Measurements from ENCODE around the gene ANKRD50.

Gene ANKRD50

GRCh38 chr4:124694946-124695598 lies 17.5 kb downstream of the ANKRD50 start:
- H3K4me3 ChIP-seq, result no peak overlapping the region
- no peak overlapping the region for H3K27ac ChIP-seq
- TF ChIP-seq CTCF (IDR thresholded peaks at IDR 0.05), result no peak
- DNase-seq (ENCODE audit: low spot score), result no peak

DNA sequence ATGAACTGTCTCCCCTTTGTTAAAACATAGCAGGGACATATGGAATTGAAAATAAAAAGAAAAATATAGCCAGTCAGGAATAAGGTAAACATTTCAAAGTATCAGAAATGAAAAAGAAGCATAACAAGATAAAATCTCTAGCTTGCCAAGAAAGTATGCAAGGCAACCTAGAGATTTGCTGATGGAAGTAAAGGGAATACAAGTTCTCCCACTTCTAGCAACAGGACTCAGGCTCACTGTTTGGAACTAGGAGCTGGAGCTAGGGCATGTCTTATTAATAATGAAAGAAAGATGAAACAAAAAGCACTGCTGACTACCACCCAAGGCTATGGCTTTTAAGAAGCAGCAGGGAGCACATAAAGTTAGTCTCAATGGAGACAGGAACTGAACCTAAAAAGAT lies 18.2 kb downstream of the ANKRD50 start:
- DNase-seq (ENCODE audit: low spot score), result no peak
- H3K27ac ChIP-seq, result no peak overlapping the region
- no peak for TF ChIP-seq CTCF (IDR thresholded peaks at IDR 0.05)
- H3K4me3 ChIP-seq, result no peak overlapping the region

DNA sequence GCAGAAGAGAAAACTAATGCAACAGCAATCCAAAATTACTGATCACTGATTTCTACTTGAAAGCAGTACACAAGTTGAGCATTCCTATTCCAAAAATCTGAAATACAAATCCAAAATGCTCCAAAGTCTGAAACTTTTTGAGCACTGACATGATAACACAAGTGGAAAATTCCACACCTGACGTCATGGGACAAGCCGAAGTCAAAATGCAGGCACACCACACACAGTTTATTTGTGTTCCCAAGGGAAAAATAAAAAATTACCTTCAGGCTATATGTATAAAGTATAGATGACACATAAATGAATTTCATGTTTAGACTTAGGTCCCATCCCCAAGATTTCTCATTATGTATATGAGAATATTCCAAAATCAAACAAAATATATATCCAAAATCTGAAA lies 20.7 kb downstream of the ANKRD50 start:
- no peak for TF ChIP-seq CTCF (IDR thresholded peaks at IDR 0.05)
- no peak for DNase-seq (ENCODE audit: low spot score)
- H3K27ac ChIP-seq, result no peak overlapping the region
- H3K4me3 ChIP-seq, result no peak overlapping the region

DNA sequence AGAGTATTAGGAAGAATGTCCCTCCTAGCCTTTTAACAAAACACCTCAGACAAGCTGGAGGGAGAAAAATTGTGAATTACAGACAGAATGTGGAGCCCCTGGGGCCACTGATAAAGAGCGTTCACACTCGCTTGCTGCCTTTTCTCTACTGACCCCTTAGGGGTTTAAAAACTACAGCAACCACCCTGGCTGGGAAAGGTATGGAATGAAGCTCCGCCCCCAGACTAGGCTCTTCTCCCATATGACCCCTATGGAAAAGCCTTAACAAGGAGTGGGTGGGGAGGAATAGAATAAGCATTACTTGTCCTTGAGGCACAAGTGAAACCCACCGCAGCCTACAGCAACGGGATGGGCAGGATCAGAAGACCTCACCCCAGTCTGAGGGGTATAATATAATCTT lies 26.3 kb downstream of the ANKRD50 start:
- TF ChIP-seq CTCF (IDR thresholded peaks at IDR 0.05), result no peak
- Histone ChIP-seq H3K4me3 (no peak overlapping the region), H3K27ac (no peak overlapping the region)
- DNase-seq (ENCODE audit: low spot score), result no peak

DNA sequence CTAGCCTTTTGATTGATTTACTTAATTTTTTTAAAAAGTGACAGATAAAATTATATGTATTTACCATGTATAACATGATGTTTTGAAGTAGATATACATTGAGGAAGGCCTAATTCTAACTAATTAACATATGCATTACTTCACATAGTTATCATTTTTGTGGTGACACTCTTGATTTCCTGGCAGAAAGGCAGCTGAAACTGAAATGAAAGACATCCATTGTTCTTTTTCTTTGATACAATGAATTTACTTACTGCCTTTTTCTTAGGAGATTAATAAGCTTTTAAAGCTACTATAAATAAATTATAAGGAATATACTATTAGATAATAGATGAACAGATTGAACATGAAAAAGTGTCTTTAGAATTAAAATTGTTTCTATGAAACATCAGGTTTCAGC lies 26.7 kb downstream of the ANKRD50 start:
- H3K27ac ChIP-seq, result no peak overlapping the region
- TF ChIP-seq CTCF (IDR thresholded peaks at IDR 0.05), result no peak
- DNase-seq (ENCODE audit: low spot score), result no peak
- H3K4me3 ChIP-seq, result no peak overlapping the region

- DNase-seq (ENCODE audit: low spot score), result no peak
- no peak for TF ChIP-seq CTCF (IDR thresholded peaks at IDR 0.05)
- Histone ChIP-seq H3K4me3 (no peak overlapping the region), H3K27ac (no peak overlapping the region)
These were observed 28.2 kb downstream of the ANKRD50 start for GRCh38 chr4:124684301-124684700.

DNA sequence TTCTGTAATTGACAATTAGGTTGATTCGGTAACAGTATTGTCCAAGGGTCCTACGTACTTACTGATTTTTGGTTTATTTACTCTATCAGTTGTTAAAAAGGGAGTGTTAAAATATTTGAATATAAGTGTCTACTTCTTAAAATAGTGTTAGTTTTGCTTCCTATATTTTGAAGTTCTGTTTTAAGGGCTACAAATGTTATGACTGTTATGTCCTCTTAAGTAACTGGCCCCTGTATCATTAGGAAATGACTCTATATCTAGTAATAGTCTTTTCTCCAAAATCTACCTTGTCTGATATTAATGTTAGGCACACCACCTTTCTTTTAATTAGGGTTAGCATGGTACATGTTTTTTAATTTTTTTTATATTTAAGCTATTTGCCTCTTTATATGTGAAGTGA lies 30.1 kb downstream of the ANKRD50 start:
- no peak for DNase-seq (ENCODE audit: low spot score)
- Histone ChIP-seq H3K27ac (no peak overlapping the region), H3K4me3 (no peak overlapping the region)
- TF ChIP-seq CTCF (IDR thresholded peaks at IDR 0.05), result no peak
